ENCODE data around the gene HS6ST2.

The HS6ST2 gene

DNA sequence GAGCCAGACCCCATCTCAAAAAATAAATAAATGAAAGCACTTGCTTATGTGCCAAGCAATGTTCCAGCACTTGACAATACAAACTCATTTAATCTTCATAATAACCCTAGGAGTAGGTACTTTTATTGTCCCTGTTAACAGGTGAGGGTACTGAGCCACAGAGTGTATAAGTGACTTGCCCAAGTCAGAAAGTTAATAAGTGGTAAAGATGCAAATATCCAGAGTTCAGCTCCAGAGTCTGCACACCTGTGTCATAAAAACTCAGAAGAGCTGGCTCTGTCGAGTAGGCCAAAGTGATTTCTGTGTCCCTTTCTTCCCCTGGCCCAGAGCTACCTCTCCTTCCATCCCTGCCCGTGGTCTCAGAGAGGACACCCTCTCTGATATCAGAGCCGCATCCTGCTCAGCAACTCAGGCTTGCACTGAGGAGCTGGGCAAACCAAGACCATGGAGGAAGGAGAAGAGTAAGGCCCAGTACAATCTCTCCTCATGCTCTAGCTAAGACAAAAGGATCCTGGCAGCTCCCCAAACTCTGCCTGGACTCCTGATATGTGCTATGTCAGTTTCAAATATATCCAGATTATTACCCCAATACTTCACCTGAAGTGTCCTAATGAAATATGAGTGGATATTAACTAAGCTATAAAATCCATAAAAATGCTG lies 136.3 kb downstream of the HS6ST2 start:
- no peaks in the 10 kb centered on the region for H3K27me3 ChIP-seq (ENCODE audit: control insufficient read depth in 3 of 3, insufficient read depth in 3 of 3, low read depth in 1 of 3, low read length in 3 of 3)
- H2AK5ac ChIP-seq (ENCODE audit: low read depth, low read length) = no peak overlapping the region
- H3K36me3 ChIP-seq (replicated peaks in 1 of 2; ENCODE audit: control insufficient read depth in 2 of 2, insufficient read depth in 2 of 2, low read length in 2 of 2) = no peaks in the 10 kb centered on the region
- WGBS, 2 donors (ENCODE audit: extremely low coverage in 2 of 2, insufficient read length in 2 of 2, insufficient replicate concordance in 1 of 2) = no CpG with 5 or more reads among the region's 3 CpGs
- no peak overlapping the region for H3K9ac ChIP-seq (ENCODE audit: low read depth, low read length, poor library complexity)
- H3K23ac ChIP-seq (ENCODE audit: low read depth, low read length, poor library complexity) = no peak overlapping the region
- H3K79me1 ChIP-seq (ENCODE audit: low read depth, low read length) = no peaks in the 10 kb centered on the region
- no peak overlapping the region for H2AFZ ChIP-seq (ENCODE audit: low read length)
- no peak overlapping the region for H2BK5ac ChIP-seq (ENCODE audit: low read length)
- H2BK12ac ChIP-seq (ENCODE audit: low read length) = no peak overlapping the region
- H3K14ac ChIP-seq (ENCODE audit: low read length) = no peak overlapping the region
- no peak overlapping the region for H4K91ac ChIP-seq (ENCODE audit: low read depth, low read length, poor library complexity)
- H2BK120ac ChIP-seq (ENCODE audit: low read depth, low read length) = no peak overlapping the region
- H3K9me3 ChIP-seq (replicated peaks in 1 of 2; ENCODE audit: control insufficient read depth in 2 of 2, insufficient read depth in 1 of 2, low read depth in 1 of 2, low read length in 2 of 2) = no peaks in the 10 kb centered on the region
- H4K8ac ChIP-seq (ENCODE audit: low read depth, low read length) = no peak overlapping the region
- H3K4me1 ChIP-seq (ENCODE audit: control insufficient read depth in 2 of 2, insufficient read depth in 1 of 2, low read depth in 1 of 2, low read length in 2 of 2) = peaks cover 6 to 19% of the 10 kb centered on the region in 2 donors
- no peak overlapping the region for H3K4ac ChIP-seq (ENCODE audit: low read length)
- no peak overlapping the region for H3K4me3 ChIP-seq (ENCODE audit: low read length in 2 of 2)
- H3K27ac ChIP-seq (replicated peaks; ENCODE audit: low read length) = no peak overlapping the region
- no peak overlapping the region for H3K4me2 ChIP-seq (ENCODE audit: insufficient read depth, low read length, poor library complexity, severe bottlenecking)
- no peak overlapping the region for H3K18ac ChIP-seq (ENCODE audit: low read length)
- no peak for DNase-seq (ENCODE audit: low spot score)
- H2BK15ac ChIP-seq (ENCODE audit: low read length) = no peak overlapping the region

- no peak overlapping the region for H3K14ac ChIP-seq (ENCODE audit: low read length)
Measured at GRCh38 chrX:132820675-132821074, 137.8 kb downstream of the HS6ST2 start.

GRCh38 chrX:132819711-132820264 lies 138.6 kb downstream of the HS6ST2 start:
- WGBS, 2 donors (ENCODE audit: extremely low coverage in 2 of 2, insufficient read length in 2 of 2, insufficient replicate concordance in 1 of 2) = no CpG with 5 or more reads among the region's 7 CpGs

More at GRCh38 chrX:132820675-132821074, 137.8 kb downstream of the HS6ST2 start:
- no peak overlapping the region for H2BK120ac ChIP-seq (ENCODE audit: low read depth, low read length)
- no peaks in the 10 kb centered on the region for H3K27me3 ChIP-seq (ENCODE audit: control insufficient read depth in 3 of 3, insufficient read depth in 3 of 3, low read depth in 1 of 3, low read length in 3 of 3)
- H3K9me3 ChIP-seq (replicated peaks in 1 of 2; ENCODE audit: control insufficient read depth in 2 of 2, insufficient read depth in 1 of 2, low read depth in 1 of 2, low read length in 2 of 2) = no peaks in the 10 kb centered on the region
- no peak overlapping the region for H2BK5ac ChIP-seq (ENCODE audit: low read length)
- H2BK12ac ChIP-seq (ENCODE audit: low read length) = no peak overlapping the region
- H3K36me3 ChIP-seq (replicated peaks in 1 of 2; ENCODE audit: control insufficient read depth in 2 of 2, insufficient read depth in 2 of 2, low read length in 2 of 2) = no peaks in the 10 kb centered on the region
- H4K91ac ChIP-seq (ENCODE audit: low read depth, low read length, poor library complexity) = no peak overlapping the region
- H3K18ac ChIP-seq (ENCODE audit: low read length) = no peak overlapping the region
- no peak overlapping the region for H3K9ac ChIP-seq (ENCODE audit: low read depth, low read length, poor library complexity)
- H2AK5ac ChIP-seq (ENCODE audit: low read depth, low read length) = no peak overlapping the region
- no peak overlapping the region for H3K4me2 ChIP-seq (ENCODE audit: insufficient read depth, low read length, poor library complexity, severe bottlenecking)
- H3K4ac ChIP-seq (ENCODE audit: low read length) = no peak overlapping the region
- no CpG with 5 or more reads among the region's 5 CpGs for WGBS, 2 donors (ENCODE audit: extremely low coverage in 2 of 2, insufficient read length in 2 of 2, insufficient replicate concordance in 1 of 2)
- no peak for DNase-seq (ENCODE audit: low spot score)
- H2BK15ac ChIP-seq (ENCODE audit: low read length) = no peak overlapping the region
- H4K8ac ChIP-seq (ENCODE audit: low read depth, low read length) = no peak overlapping the region
- peaks cover 6 to 19% of the 10 kb centered on the region in 2 donors for H3K4me1 ChIP-seq (ENCODE audit: control insufficient read depth in 2 of 2, insufficient read depth in 1 of 2, low read depth in 1 of 2, low read length in 2 of 2)
- no peak overlapping the region for H3K23ac ChIP-seq (ENCODE audit: low read depth, low read length, poor library complexity)
- H3K4me3 ChIP-seq (ENCODE audit: low read length in 2 of 2) = no peak overlapping the region
- H3K79me1 ChIP-seq (ENCODE audit: low read depth, low read length) = no peaks in the 10 kb centered on the region
- H2AFZ ChIP-seq (ENCODE audit: low read length) = no peak overlapping the region
- no peak overlapping the region for H3K27ac ChIP-seq (replicated peaks; ENCODE audit: low read length)

GRCh38 chrX:132818638-132819037 lies 139.8 kb downstream of the HS6ST2 start:
- H3K18ac ChIP-seq (ENCODE audit: low read length) = no peak overlapping the region
- no peak for DNase-seq (ENCODE audit: low spot score)

More at GRCh38 chrX:132819711-132820264, 138.6 kb downstream of the HS6ST2 start:
- Histone ChIP-seq H3K36me3 (replicated peaks in 1 of 2; ENCODE audit: control insufficient read depth in 2 of 2, insufficient read depth in 2 of 2, low read length in 2 of 2) (no peaks in the 10 kb centered on the region), H3K9me3 (replicated peaks in 1 of 2; ENCODE audit: control insufficient read depth in 2 of 2, insufficient read depth in 1 of 2, low read depth in 1 of 2, low read length in 2 of 2) (no peaks in the 10 kb centered on the region), H3K18ac (ENCODE audit: low read length) (no peak overlapping the region), H3K4me1 (ENCODE audit: control insufficient read depth in 2 of 2, insufficient read depth in 1 of 2, low read depth in 1 of 2, low read length in 2 of 2) (peaks cover 6 to 19% of the 10 kb centered on the region in 2 donors), H2AK5ac (ENCODE audit: low read depth, low read length) (no peak overlapping the region), H2BK15ac (ENCODE audit: low read length) (no peak overlapping the region), H4K8ac (ENCODE audit: low read depth, low read length) (no peak overlapping the region), H2BK120ac (ENCODE audit: low read depth, low read length) (no peak overlapping the region), H3K4me3 (ENCODE audit: low read length in 2 of 2) (peak overlapping the region in 1 of 2 donors; percentile 0), H3K79me1 (ENCODE audit: low read depth, low read length) (no peaks in the 10 kb centered on the region), H4K91ac (ENCODE audit: low read depth, low read length, poor library complexity) (no peak overlapping the region), H2AFZ (ENCODE audit: low read length) (peak overlapping the region; percentile 21), H3K23ac (ENCODE audit: low read depth, low read length, poor library complexity) (no peak overlapping the region), H3K4me2 (ENCODE audit: insufficient read depth, low read length, poor library complexity, severe bottlenecking) (no peak overlapping the region), H3K27ac (replicated peaks; ENCODE audit: low read length) (no peak overlapping the region), H3K9ac (ENCODE audit: low read depth, low read length, poor library complexity) (no peak overlapping the region), H3K14ac (ENCODE audit: low read length) (no peak overlapping the region), H3K27me3 (ENCODE audit: control insufficient read depth in 3 of 3, insufficient read depth in 3 of 3, low read depth in 1 of 3, low read length in 3 of 3) (no peaks in the 10 kb centered on the region), H3K4ac (ENCODE audit: low read length) (no peak overlapping the region), H2BK5ac (ENCODE audit: low read length) (no peak overlapping the region), H2BK12ac (ENCODE audit: low read length) (no peak overlapping the region)
- no peak for DNase-seq (ENCODE audit: low spot score)

More at GRCh38 chrX:132818638-132819037, 139.8 kb downstream of the HS6ST2 start:
- Histone ChIP-seq H3K4me3 (ENCODE audit: low read length in 2 of 2) (no peak overlapping the region), H3K14ac (ENCODE audit: low read length) (no peak overlapping the region), H2BK120ac (ENCODE audit: low read depth, low read length) (no peak overlapping the region), H4K91ac (ENCODE audit: low read depth, low read length, poor library complexity) (no peak overlapping the region), H3K4me2 (ENCODE audit: insufficient read depth, low read length, poor library complexity, severe bottlenecking) (no peak overlapping the region), H3K4ac (ENCODE audit: low read length) (no peak overlapping the region), H2AFZ (ENCODE audit: low read length) (no peak overlapping the region), H2AK5ac (ENCODE audit: low read depth, low read length) (no peak overlapping the region), H3K79me1 (ENCODE audit: low read depth, low read length) (no peaks in the 10 kb centered on the region), H3K23ac (ENCODE audit: low read depth, low read length, poor library complexity) (no peak overlapping the region), H3K27me3 (ENCODE audit: control insufficient read depth in 3 of 3, insufficient read depth in 3 of 3, low read depth in 1 of 3, low read length in 3 of 3) (no peaks in the 10 kb centered on the region), H2BK12ac (ENCODE audit: low read length) (no peak overlapping the region), H3K9ac (ENCODE audit: low read depth, low read length, poor library complexity) (no peak overlapping the region), H3K27ac (replicated peaks; ENCODE audit: low read length) (no peak overlapping the region), H2BK15ac (ENCODE audit: low read length) (no peak overlapping the region), H2BK5ac (ENCODE audit: low read length) (no peak overlapping the region), H3K36me3 (replicated peaks in 1 of 2; ENCODE audit: control insufficient read depth in 2 of 2, insufficient read depth in 2 of 2, low read length in 2 of 2) (no peaks in the 10 kb centered on the region), H4K8ac (ENCODE audit: low read depth, low read length) (no peak overlapping the region), H3K4me1 (ENCODE audit: control insufficient read depth in 2 of 2, insufficient read depth in 1 of 2, low read depth in 1 of 2, low read length in 2 of 2) (peaks cover 6 to 19% of the 10 kb centered on the region in 2 donors), H3K9me3 (replicated peaks in 1 of 2; ENCODE audit: control insufficient read depth in 2 of 2, insufficient read depth in 1 of 2, low read depth in 1 of 2, low read length in 2 of 2) (no peaks in the 10 kb centered on the region)

Data from neuronal stem cell (in vitro differentiated cells).